NCI-H510A treated with DMSO at 0.1 percent for 48 hours (cell line): ENCODE results near the gene NLRP1.
A peak's percentile ranks its signal among the peaks of the same experiment; 100 is the strongest.
"Not testable (repeated sequence)": the region's sequence is repeated elsewhere in the genome, so short reads cannot be mapped to it uniquely, and the experiment has no call there.

Experiments
- DNase-seq: peaks from one replicate; lab custom pipeline; 2025; lab: John Stamatoyannopoulos, UW

The NLRP1 gene

GRCh38 chr17:5587438-5588032, 3.2 kb upstream of the NLRP1 start:
- DNase-seq = peak; percentile 79

- DNase-seq = peak; percentile 10
These were observed 1.7 kb upstream of the NLRP1 start for GRCh38 chr17:5585836-5586521.

GRCh38 chr17:5585287-5585794, 1.0 kb upstream of the NLRP1 start:
- no peak for DNase-seq

GRCh38 chr17:5583426-5584382, 605 bp downstream of the NLRP1 start:
- DNase-seq = no peak

- DNase-seq = no peak
These were observed 1.8 kb downstream of the NLRP1 start for GRCh38 chr17:5582209-5583185.

- no peak for DNase-seq
These were observed 2.7 kb downstream of the NLRP1 start for GRCh38 chr17:5581655-5582054.

GRCh38 chr17:5580969-5581368, 3.3 kb downstream of the NLRP1 start:
- no peak for DNase-seq

- DNase-seq = no peak
These were observed 3.9 kb downstream of the NLRP1 start for GRCh38 chr17:5580367-5580766.

- DNase-seq = not testable (repeated sequence)
These were observed 5.5 kb downstream of the NLRP1 start for GRCh38 chr17:5578768-5579167.

GRCh38 chr17:5573017-5573416, 11.3 kb downstream of the NLRP1 start:
- DNase-seq = not testable (repeated sequence)

GRCh38 chr17:5571281-5571680, 13.0 kb downstream of the NLRP1 start:
- DNase-seq = no peak

GRCh38 chr17:5565808-5566207, 18.5 kb downstream of the NLRP1 start:
- DNase-seq = no peak

GRCh38 chr17:5563456-5563855, 20.9 kb downstream of the NLRP1 start:
- no peak for DNase-seq

GRCh38 chr17:5562661-5563360, 21.5 kb downstream of the NLRP1 start:
- no peak for DNase-seq

- DNase-seq = no peak
These were observed 22.4 kb downstream of the NLRP1 start for GRCh38 chr17:5561736-5562571.

- no peak for DNase-seq
These were observed 23.8 kb downstream of the NLRP1 start for GRCh38 chr17:5560361-5560988.

GRCh38 chr17:5558815-5559785, 25.2 kb downstream of the NLRP1 start:
- DNase-seq = no peak

- no peak for DNase-seq
These were observed 26.3 kb downstream of the NLRP1 start for GRCh38 chr17:5557990-5558389.
